Neuronal stem cell (in vitro differentiated cells): ENCODE measurements around the gene PAOX.
"Not testable (repeated sequence)": the region's sequence is repeated elsewhere in the genome, so short reads cannot be mapped to it uniquely, and the experiment has no call there.

Experiments used
- DNase-seq: peaks from one replicate; pipeline ENCODE4 v3.0.0-alpha.2; 2013; ENCODE audit warnings: low spot score
- H2AFZ ChIP-seq: one replicate; pipeline ENCODE4 v1.6.1; 2013; ENCODE audit warnings: mild to moderate bottlenecking, low read length, inconsistent platforms
- H2AK5ac ChIP-seq: 2 replicates; pipeline ENCODE4 v1.6.1; 2013; ENCODE audit warnings: low read depth, mild to moderate bottlenecking, inconsistent platforms, low read length, moderate library complexity, mixed read lengths
- H2BK120ac ChIP-seq: 2 replicates; pipeline ENCODE4 v1.6.1; 2013; ENCODE audit warnings: low read depth, mild to moderate bottlenecking, inconsistent platforms, low read length, moderate library complexity, mixed read lengths
- H2BK12ac ChIP-seq: one replicate; pipeline ENCODE4 v1.6.1; 2013; ENCODE audit warnings: low read length, inconsistent platforms
- H2BK15ac ChIP-seq: 2 replicates; pipeline ENCODE4 v1.6.1; 2013; ENCODE audit warnings: mild to moderate bottlenecking, low read length, inconsistent platforms, mixed read lengths
- H2BK5ac ChIP-seq: one replicate; pipeline ENCODE4 v1.6.1; 2013; ENCODE audit warnings: inconsistent platforms, mild to moderate bottlenecking, low read length, moderate library complexity
- H3K14ac ChIP-seq: one replicate; pipeline ENCODE4 v1.6.1; 2013; ENCODE audit warnings: low read length, inconsistent platforms
- H3K18ac ChIP-seq: 2 replicates; pipeline ENCODE4 v1.6.1; 2013; ENCODE audit warnings: low read length, inconsistent platforms
- H3K23ac ChIP-seq: 2 replicates; pipeline ENCODE4 v1.6.1; 2013; ENCODE audit warnings: low read depth, mild to moderate bottlenecking, mixed read lengths, low read length, inconsistent platforms; ENCODE audit not compliant: poor library complexity
- H3K27ac ChIP-seq: replicated peaks from 3 replicates; pipeline ENCODE4 v1.5.1; 2013; ENCODE audit warnings: low read length, inconsistent platforms
- H3K27me3 ChIP-seq, 3 experiments: 2 replicates each; pipeline ENCODE4 v1.6.1; 2013; ENCODE audit warnings: low read length in 3 of 3, mild to moderate bottlenecking in 2 of 3, inconsistent platforms in 1 of 3, low read depth in 1 of 3, mixed read lengths in 1 of 3, moderate library complexity in 1 of 3; ENCODE audit not compliant: control insufficient read depth in 3 of 3, insufficient read depth in 3 of 3
- H3K36me3 ChIP-seq, 2 donors: replicated peaks in 1 of 2; 2 replicates each; pipeline ENCODE4 v1.6.1; 2013; ENCODE audit warnings: low read length in 2 of 2; ENCODE audit not compliant: control insufficient read depth in 2 of 2, insufficient read depth in 2 of 2
- H3K4ac ChIP-seq: 2 replicates; pipeline ENCODE4 v1.6.1; 2013; ENCODE audit warnings: inconsistent platforms, mild to moderate bottlenecking, low read length, moderate library complexity
- H3K4me1 ChIP-seq, 2 donors: 1 replicate in 1 of 2; 2 replicates in 1 of 2; pipeline ENCODE4 v1.6.1; 2013; ENCODE audit warnings: low read length in 2 of 2, low read depth in 1 of 2; ENCODE audit not compliant: control insufficient read depth in 2 of 2, insufficient read depth in 1 of 2
- H3K4me2 ChIP-seq: one replicate; pipeline ENCODE4 v1.6.1; 2013; ENCODE audit warnings: mild to moderate bottlenecking, low read length, inconsistent platforms; ENCODE audit not compliant: insufficient read depth, poor library complexity, severe bottlenecking
- H3K4me3 ChIP-seq, 2 donors: 2 replicates each; pipeline ENCODE4 v1.5.1; 2013; ENCODE audit warnings: low read length in 2 of 2, mild to moderate bottlenecking in 2 of 2, inconsistent platforms in 1 of 2, moderate library complexity in 1 of 2
- H3K79me1 ChIP-seq: one replicate; pipeline ENCODE4 v1.6.1; 2013; ENCODE audit warnings: low read depth, mild to moderate bottlenecking, inconsistent platforms, low read length, moderate library complexity
- H3K9ac ChIP-seq: one replicate; pipeline ENCODE4 v1.6.1; 2013; ENCODE audit warnings: mild to moderate bottlenecking, low read depth, low read length, inconsistent platforms; ENCODE audit not compliant: poor library complexity
- H3K9me3 ChIP-seq, 2 donors: replicated peaks in 1 of 2; 2 replicates each; pipeline versions ENCODE3 to v1.6.1; 2013; ENCODE audit warnings: low read length in 2 of 2, mild to moderate bottlenecking in 2 of 2, inconsistent platforms in 1 of 2, low read depth in 1 of 2, mixed read lengths in 1 of 2, moderate library complexity in 1 of 2; ENCODE audit not compliant: control insufficient read depth in 2 of 2, insufficient read depth in 1 of 2
- H4K8ac ChIP-seq: one replicate; pipeline ENCODE4 v1.6.1; 2013; ENCODE audit warnings: low read depth, mild to moderate bottlenecking, inconsistent platforms, low read length, moderate library complexity
- H4K91ac ChIP-seq: one replicate; pipeline ENCODE4 v1.6.1; 2013; ENCODE audit warnings: low read length, low read depth, mild to moderate bottlenecking, inconsistent platforms; ENCODE audit not compliant: poor library complexity
- WGBS, 2 donors: extraction: QIAGEN DNeasy Blood & Tissue Kit; methylation state at CpG; one replicate each; pipeline ENCODE4 v1.1.7; 2013; ENCODE audit warnings: missing lambda C conversion rate in 2 of 2, mixed read lengths in 1 of 2; ENCODE audit not compliant: insufficient read length in 2 of 2, insufficient replicate concordance in 1 of 2; ENCODE audit errors: extremely low coverage in 2 of 2; 5-methylcytosine and 5-hydroxymethylcytosine counted together

PAOX gene

GRCh38 chr10:133376183-133376582, 2.9 kb upstream of the PAOX start:
- not testable (repeated sequence) for H3K36me3 ChIP-seq, H4K8ac ChIP-seq, DNase-seq, H2BK15ac ChIP-seq, H3K18ac ChIP-seq, H2BK5ac ChIP-seq, H2BK120ac ChIP-seq, H2BK12ac ChIP-seq, H3K23ac ChIP-seq, H4K91ac ChIP-seq, H2AFZ ChIP-seq, H3K4ac ChIP-seq, H2AK5ac ChIP-seq, H3K4me2 ChIP-seq, H3K9me3 ChIP-seq, H3K9ac ChIP-seq, H3K27ac ChIP-seq, H3K14ac ChIP-seq, H3K4me3 ChIP-seq
- Histone ChIP-seq H3K4me1 (peaks cover 7 to 11% of the 10 kb centered on the region in 2 donors), H3K79me1 (peaks cover 11% of the 10 kb centered on the region), H3K27me3 (peaks cover 0 to 15% (median 8%) of the 10 kb centered on the region in 3 experiments)
- no CpG with 5 or more reads among the region's 5 CpGs for WGBS, 2 donors

GRCh38 chr10:133377025-133377817, 1.8 kb upstream of the PAOX start:
- peak overlapping the region; percentile 84 for H3K9ac ChIP-seq
- H2AK5ac ChIP-seq: peak overlapping the region; percentile 100
- H3K14ac ChIP-seq: no peak overlapping the region
- H3K9me3 ChIP-seq: no peaks in the 10 kb centered on the region
- peak overlapping the region; percentile 81 for H2BK120ac ChIP-seq
- no peak overlapping the region for H3K27ac ChIP-seq
- WGBS, 2 donors: no CpG with 5 or more reads among the region's 30 CpGs
- peak overlapping the region; percentile 96 for H2BK15ac ChIP-seq
- peaks cover 0 to 15% (median 8%) of the 10 kb centered on the region in 3 experiments for H3K27me3 ChIP-seq
- peak overlapping the region; percentile 66 for H2BK5ac ChIP-seq
- H2BK12ac ChIP-seq: peak overlapping the region; percentile 99
- H3K4me3 ChIP-seq: peak overlapping the region in 1 of 2 donors; percentile 84
- H3K36me3 ChIP-seq: no peaks in the 10 kb centered on the region
- peaks cover 7 to 11% of the 10 kb centered on the region in 2 donors for H3K4me1 ChIP-seq
- no peak overlapping the region for H3K4me2 ChIP-seq
- DNase-seq: no peak
- H3K4ac ChIP-seq: peak overlapping the region; percentile 98
- H3K23ac ChIP-seq: peak overlapping the region; percentile 96
- H2AFZ ChIP-seq: peak overlapping the region; percentile 90
- peak overlapping the region; percentile 89 for H3K18ac ChIP-seq
- H4K8ac ChIP-seq: peak overlapping the region; percentile 65
- H4K91ac ChIP-seq: no peak overlapping the region
- H3K79me1 ChIP-seq: peaks cover 11% of the 10 kb centered on the region

GRCh38 chr10:133377818-133378250, 1.2 kb upstream of the PAOX start:
- peaks cover 7 to 11% of the 10 kb centered on the region in 2 donors for H3K4me1 ChIP-seq
- H3K9ac ChIP-seq: peak overlapping the region; percentile 70
- H3K4me2 ChIP-seq: peak overlapping the region; percentile 91
- no CpG with 5 or more reads among the region's 20 CpGs for WGBS, 2 donors
- no peaks in the 10 kb centered on the region for H3K9me3 ChIP-seq
- peak overlapping the region; percentile 96 for H3K23ac ChIP-seq
- H3K4me3 ChIP-seq: peak overlapping the region; percentile 84 to 96
- H3K27ac ChIP-seq: no peak overlapping the region
- peak overlapping the region; percentile 66 for H3K4ac ChIP-seq
- no peaks in the 10 kb centered on the region for H3K36me3 ChIP-seq
- DNase-seq: no peak
- H3K18ac ChIP-seq: peak overlapping the region; percentile 89
- peak overlapping the region; percentile 100 for H2AK5ac ChIP-seq
- peak overlapping the region; percentile 81 for H2BK120ac ChIP-seq
- H4K8ac ChIP-seq: no peak overlapping the region
- peak overlapping the region; percentile 90 for H2AFZ ChIP-seq
- peaks cover 7% of the 10 kb centered on the region for H3K79me1 ChIP-seq
- H2BK5ac ChIP-seq: peak overlapping the region; percentile 97
- no peak overlapping the region for H4K91ac ChIP-seq
- H3K27me3 ChIP-seq: peaks cover 0 to 15% (median 8%) of the 10 kb centered on the region in 3 experiments
- H2BK12ac ChIP-seq: no peak overlapping the region
- peak overlapping the region; percentile 96 for H2BK15ac ChIP-seq
- peak overlapping the region; percentile 89 for H3K14ac ChIP-seq
